Ishikawa (cell line): ENCODE results near the gene DUSP22.
A peak's percentile ranks its signal among the peaks of the same experiment; 100 is the strongest.

Source experiments
- CEBPB ChIP-seq: IDR thresholded peaks from 2 replicates; pipeline ENCODE4 v1.6.1; 2012
- CREB1 ChIP-seq: IDR thresholded peaks from 2 replicates; pipeline ENCODE4 v1.6.1; 2012; ENCODE audit warnings: low read depth
- EGR1 ChIP-seq: IDR thresholded peaks from 2 replicates; pipeline ENCODE4 v1.6.1; 2012
- EP300 ChIP-seq: IDR thresholded peaks from 2 replicates; pipeline ENCODE4 v1.6.1; 2012; ENCODE audit warnings: borderline replicate concordance
- FOXM1 ChIP-seq: IDR thresholded peaks from 2 replicates; pipeline ENCODE4 v1.6.1; 2012; ENCODE audit warnings: low read depth, borderline replicate concordance
- NFIC ChIP-seq: IDR thresholded peaks from 2 replicates; pipeline ENCODE4 v1.6.1; 2012
- RAD21 ChIP-seq: IDR thresholded peaks from 2 replicates; pipeline ENCODE4 v1.6.1; 2012; ENCODE audit warnings: low read depth
- REST ChIP-seq: IDR thresholded peaks from 2 replicates; pipeline ENCODE4 v1.6.1; 2012; ENCODE audit warnings: low read depth, mild to moderate bottlenecking
- TAF1 ChIP-seq: IDR thresholded peaks from 2 replicates; pipeline ENCODE4 v1.6.1; 2012; ENCODE audit warnings: low read depth, mild to moderate bottlenecking
- TCF12 ChIP-seq: IDR thresholded peaks from 2 replicates; pipeline ENCODE4 v1.6.1; 2012; ENCODE audit warnings: low read depth
- TEAD4 ChIP-seq: IDR thresholded peaks from 2 replicates; pipeline ENCODE4 v1.6.1; 2012
- YY1 ChIP-seq: IDR thresholded peaks from 2 replicates; pipeline ENCODE4 v1.6.1; 2012; ENCODE audit warnings: low read depth
- ZBTB7A ChIP-seq: IDR thresholded peaks from 2 replicates; pipeline ENCODE4 v1.6.1; 2012; ENCODE audit warnings: low read depth
- TF ChIP-seq, protein P1 (sequence below): IDR thresholded peaks from 2 replicates; pipeline ENCODE4 v1.6.1; 2012
- TF ChIP-seq, protein P2 (sequence below): IDR thresholded peaks from 2 replicates; pipeline ENCODE4 v1.6.1; 2012

The DUSP22 gene, protein sequence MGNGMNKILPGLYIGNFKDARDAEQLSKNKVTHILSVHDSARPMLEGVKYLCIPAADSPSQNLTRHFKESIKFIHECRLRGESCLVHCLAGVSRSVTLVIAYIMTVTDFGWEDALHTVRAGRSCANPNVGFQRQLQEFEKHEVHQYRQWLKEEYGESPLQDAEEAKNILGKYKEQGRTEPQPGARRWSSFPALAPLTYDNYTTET

DNA sequence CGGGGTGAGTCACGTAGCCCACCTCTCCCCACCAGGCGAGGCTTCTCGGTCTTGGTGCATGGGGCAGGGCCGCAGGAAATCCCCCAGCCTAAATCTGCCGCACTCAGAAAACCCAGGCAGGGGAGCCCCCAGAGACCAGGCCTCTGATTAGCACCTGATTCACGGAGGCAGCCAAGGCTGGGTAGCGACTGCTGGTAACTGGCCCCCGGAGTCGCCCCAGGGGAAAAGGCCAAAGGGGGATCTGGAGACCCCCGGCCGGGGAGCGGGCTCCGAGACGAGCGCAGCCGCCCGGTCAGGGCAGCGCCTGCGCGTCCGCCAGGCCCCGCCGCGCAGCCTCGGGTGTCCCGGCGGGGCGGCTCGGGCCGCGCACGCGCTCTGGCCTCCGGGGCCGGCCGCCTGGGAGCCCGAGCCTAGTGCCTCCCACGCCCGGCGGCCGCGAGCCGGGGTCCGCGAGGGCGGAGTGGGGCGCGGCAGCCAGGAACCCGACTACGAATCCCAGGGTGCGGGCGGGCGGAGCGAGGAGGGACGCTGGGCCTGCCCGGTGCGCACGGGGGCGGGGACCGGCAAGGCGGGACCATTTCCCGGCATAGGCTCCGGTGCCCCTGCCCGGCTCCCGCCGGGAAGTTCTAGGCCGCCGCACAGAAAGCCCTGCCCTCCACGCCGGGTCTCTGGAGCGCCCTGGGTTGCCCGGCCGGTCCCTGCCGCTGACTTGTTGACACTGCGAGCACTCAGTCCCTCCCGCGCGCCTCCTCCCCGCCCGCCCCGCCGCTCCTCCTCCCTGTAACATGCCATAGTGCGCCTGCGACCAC, at the start of gene DUSP22:
TSS of gene DUSP22 (plus strand) at position 791 of the 809 bp plus-strand sequence. CDS start 53 bp downstream, outside the sequence.
- no peak for TF ChIP-seq YY1
- peak; percentile 50; the same call in 1 of the 2 replicates for TF ChIP-seq TAF1
- TF ChIP-seq REST: no peak
- TF ChIP-seq EGR1: peak; percentile 65
- 0 out of 2 replicates have a peak, but pooled peaks have one; percentile 10 for TF ChIP-seq CREB1
- peak; percentile 99 for TF ChIP-seq ZBTB7A
- TF ChIP-seq TCF12: no peak; the same call in 1 of the 2 replicates

DNA sequence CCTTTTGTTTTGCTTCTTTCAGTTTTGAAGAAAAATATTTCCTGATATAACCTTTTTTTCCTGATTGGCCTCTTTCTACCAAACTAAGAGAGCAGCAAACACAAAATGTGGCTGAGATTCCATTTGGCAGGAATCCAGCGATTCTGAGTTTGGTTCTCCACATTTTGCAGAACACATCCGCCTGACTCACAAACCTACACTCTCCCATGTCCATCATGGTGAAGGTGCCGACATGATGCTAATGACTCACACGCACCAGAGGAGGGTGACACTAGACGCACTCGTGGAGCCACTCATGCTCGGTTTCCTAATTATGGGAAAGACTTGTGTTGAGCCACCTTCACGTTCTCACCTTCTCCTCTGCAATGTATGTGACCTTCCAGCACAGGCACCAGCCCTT, 45.9 kb upstream of the DUSP22 start:
- TF ChIP-seq, protein P1, sequence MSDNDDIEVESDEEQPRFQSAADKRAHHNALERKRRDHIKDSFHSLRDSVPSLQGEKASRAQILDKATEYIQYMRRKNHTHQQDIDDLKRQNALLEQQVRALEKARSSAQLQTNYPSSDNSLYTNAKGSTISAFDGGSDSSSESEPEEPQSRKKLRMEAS: no peak
- TF ChIP-seq TEAD4 (no peak), YY1 (no peak), NFIC (no peak), RAD21 (no peak), CEBPB (no peak), REST (no peak), EP300 (no peak), ZBTB7A (no peak), TAF1 (no peak), EGR1 (no peak)
- TF ChIP-seq, protein P2, sequence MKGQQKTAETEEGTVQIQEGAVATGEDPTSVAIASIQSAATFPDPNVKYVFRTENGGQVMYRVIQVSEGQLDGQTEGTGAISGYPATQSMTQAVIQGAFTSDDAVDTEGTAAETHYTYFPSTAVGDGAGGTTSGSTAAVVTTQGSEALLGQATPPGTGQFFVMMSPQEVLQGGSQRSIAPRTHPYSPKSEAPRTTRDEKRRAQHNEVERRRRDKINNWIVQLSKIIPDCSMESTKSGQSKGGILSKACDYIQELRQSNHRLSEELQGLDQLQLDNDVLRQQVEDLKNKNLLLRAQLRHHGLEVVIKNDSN: no peak

DNA sequence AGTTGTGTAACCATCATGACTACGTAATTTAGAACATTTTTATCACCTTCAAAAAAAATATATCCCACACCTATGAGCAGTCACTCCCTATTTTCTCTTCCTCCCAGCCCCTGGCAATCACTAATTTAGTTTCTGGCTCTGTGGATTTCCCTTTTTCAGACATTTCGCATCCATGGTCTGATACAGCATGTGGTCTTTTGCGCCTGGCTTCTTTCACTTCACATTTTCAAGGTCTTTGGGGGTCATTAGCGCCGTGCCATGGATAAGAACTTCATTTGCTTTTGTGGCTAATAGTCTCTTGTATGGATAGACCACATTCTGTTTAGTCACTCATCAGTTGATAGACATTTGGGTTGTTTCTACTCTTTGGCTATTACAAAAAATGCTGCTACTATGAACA, 44.9 kb upstream of the DUSP22 start:
- TF ChIP-seq TAF1 (no peak), CREB1 (no peak), ZBTB7A (no peak), FOXM1 (no peak), TEAD4 (no peak), REST (no peak), EP300 (no peak), YY1 (no peak), CEBPB (no peak), NFIC (no peak), RAD21 (no peak), TCF12 (no peak)
- TF ChIP-seq, protein P2: no peak

- TF ChIP-seq TAF1 (no peak), EGR1 (no peak), FOXM1 (no peak), ZBTB7A (no peak), CEBPB (no peak)
Measured at GRCh38 chr6:250676-251075, 41.6 kb upstream of the DUSP22 start.
